MM.1S (cell line): Measurements from ENCODE around the gene SERPINA3.

Experiments
- EZH2 ChIP-seq: fragments of 300-600 bp; sonication (generic); optimal IDR thresholded peaks from 2 replicates; pipeline ENCODE3; 2017; ENCODE audit warnings: low read depth, mild to moderate bottlenecking, antibody characterized with exemption, low read length, mixed read lengths
- TF ChIP-seq, protein P1 (sequence below): fragments of 300-600 bp; sonication (generic); IDR thresholded peaks from 2 replicates; pipeline ENCODE4 v1.5.1; 2016; ENCODE audit warnings: antibody characterized with exemption, low read length, mixed read lengths

DNA sequence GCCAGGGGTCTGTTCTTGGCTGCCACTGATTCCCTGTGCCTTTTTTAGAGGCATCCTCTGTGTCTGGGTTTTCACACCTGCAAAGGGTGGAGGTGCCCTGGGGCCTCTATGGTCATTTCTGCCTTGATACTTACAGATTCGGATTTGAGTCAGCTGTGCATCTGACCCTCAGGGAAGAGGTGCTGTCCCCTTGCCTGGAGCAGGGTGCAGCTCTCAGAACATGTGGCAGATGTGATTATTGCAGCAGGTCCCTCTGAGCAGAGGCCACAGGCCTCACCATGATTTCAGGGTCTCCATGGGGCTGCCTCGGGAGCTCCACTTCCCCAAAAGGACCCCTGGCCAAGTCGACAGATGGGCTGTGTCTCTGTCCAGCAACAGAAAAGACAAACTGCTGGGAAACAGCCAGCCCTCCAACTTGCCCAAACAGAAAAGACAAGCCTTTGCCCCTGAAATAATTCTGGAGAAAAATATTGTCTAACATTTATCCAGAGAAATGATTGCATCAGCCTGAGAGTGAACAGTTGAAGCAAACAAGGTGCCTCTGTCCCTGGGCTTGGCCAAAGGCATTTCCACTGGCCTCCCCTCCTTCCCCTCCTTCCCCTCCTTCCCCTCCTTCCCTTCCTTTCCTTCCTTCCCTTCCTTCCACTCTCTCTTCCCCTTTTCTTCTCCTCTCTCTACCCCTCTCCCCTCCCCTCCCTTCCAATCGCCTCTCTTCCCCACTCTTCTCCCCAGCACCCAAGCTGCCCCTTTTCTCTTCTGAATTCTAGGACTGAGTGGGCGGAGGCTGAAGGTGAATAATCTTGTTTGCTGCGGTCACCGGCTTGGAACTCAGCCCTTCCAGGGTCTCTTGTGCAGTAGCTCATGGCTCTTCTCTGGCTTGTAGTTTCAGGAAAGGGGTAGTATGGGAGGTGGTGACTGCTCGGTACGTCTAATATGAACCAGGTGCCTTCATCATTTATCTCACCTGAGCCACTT is 676 bp downstream of the SERPINA3 start:
- TF ChIP-seq, protein P1, sequence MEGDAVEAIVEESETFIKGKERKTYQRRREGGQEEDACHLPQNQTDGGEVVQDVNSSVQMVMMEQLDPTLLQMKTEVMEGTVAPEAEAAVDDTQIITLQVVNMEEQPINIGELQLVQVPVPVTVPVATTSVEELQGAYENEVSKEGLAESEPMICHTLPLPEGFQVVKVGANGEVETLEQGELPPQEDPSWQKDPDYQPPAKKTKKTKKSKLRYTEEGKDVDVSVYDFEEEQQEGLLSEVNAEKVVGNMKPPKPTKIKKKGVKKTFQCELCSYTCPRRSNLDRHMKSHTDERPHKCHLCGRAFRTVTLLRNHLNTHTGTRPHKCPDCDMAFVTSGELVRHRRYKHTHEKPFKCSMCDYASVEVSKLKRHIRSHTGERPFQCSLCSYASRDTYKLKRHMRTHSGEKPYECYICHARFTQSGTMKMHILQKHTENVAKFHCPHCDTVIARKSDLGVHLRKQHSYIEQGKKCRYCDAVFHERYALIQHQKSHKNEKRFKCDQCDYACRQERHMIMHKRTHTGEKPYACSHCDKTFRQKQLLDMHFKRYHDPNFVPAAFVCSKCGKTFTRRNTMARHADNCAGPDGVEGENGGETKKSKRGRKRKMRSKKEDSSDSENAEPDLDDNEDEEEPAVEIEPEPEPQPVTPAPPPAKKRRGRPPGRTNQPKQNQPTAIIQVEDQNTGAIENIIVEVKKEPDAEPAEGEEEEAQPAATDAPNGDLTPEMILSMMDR = no peak
- TF ChIP-seq EZH2 = no peak
